CD4-positive, alpha-beta memory T cell (primary cell): ENCODE data around the gene CCSER2. TPM values are rescaled to one million over a fixed set of nuclear protein-coding genes. Genes with fewer than 3 reads are reported as not detected.

Experiments used
- CTCF ChIA-PET: fragments of 350-600 bp; sonication (Branson Sonifier 250); formaldehyde crosslinking; loops from one replicate; lab custom pipeline; 2021; ENCODE audit warnings: inconsistent platforms; ENCODE audit not compliant: partially characterized antibody; lab: Charles Lee
- POLR2A ChIA-PET: fragments of 350-600 bp; sonication (Branson Sonifier 250); formaldehyde crosslinking; loops from one replicate; lab custom pipeline; 2021; ENCODE audit not compliant: partially characterized antibody; lab: Charles Lee
- DNase-seq, 5 donors: peaks; one replicate each; pipeline versions ENCODE4 v3.0.0 to v3.0.0-alpha.2; 2020 to 2022; ENCODE audit warnings: mixed read lengths in 1 of 5
- H3K27ac ChIP-seq: one replicate; pipeline ENCODE4 v1.7.0; 2013; ENCODE audit warnings: low read depth, low read length
- H3K27me3 ChIP-seq: 2 replicates; pipeline ENCODE4 v1.7.0; 2013; ENCODE audit warnings: mild to moderate bottlenecking, low read length, moderate library complexity; ENCODE audit not compliant: insufficient read depth
- H3K36me3 ChIP-seq: 2 replicates; pipeline ENCODE4 v1.7.0; 2013; ENCODE audit warnings: mild to moderate bottlenecking, low read length, moderate library complexity; ENCODE audit not compliant: insufficient read depth
- H3K4me1 ChIP-seq: 2 replicates; pipeline ENCODE4 v1.7.0; 2013; ENCODE audit warnings: mild to moderate bottlenecking, low read length, moderate library complexity; ENCODE audit not compliant: insufficient read depth
- H3K4me3 ChIP-seq, 2 donors: one replicate each; pipeline ENCODE4 v1.7.0; 2013; ENCODE audit warnings: low read length in 2 of 2, mild to moderate bottlenecking in 1 of 2
- H3K9me3 ChIP-seq, 2 donors: one replicate each; pipeline ENCODE4 v1.7.0; 2013; ENCODE audit warnings: low read length in 2 of 2, control low read depth in 1 of 2; ENCODE audit not compliant: control insufficient read depth in 1 of 2
- H3K27ac Mint-ChIP-seq, 7 donors: one replicate each; pipeline ENCODE4 v1.8.0; 2020 to 2021; ENCODE audit warnings: mixed read lengths in 7 of 7, mild to moderate bottlenecking in 6 of 7, inconsistent platforms in 3 of 7, moderate library complexity in 3 of 7
- H3K27me3 Mint-ChIP-seq, 2 donors: one replicate each; pipeline ENCODE4 v1.8.0; 2020 to 2021; ENCODE audit warnings: mixed read lengths in 2 of 2
- H3K36me3 Mint-ChIP-seq, 2 donors: one replicate each; pipeline ENCODE4 v1.8.0; 2020 to 2021; ENCODE audit warnings: mixed read lengths in 2 of 2, inconsistent platforms in 1 of 2, mild to moderate bottlenecking in 1 of 2
- H3K4me1 Mint-ChIP-seq, 4 donors: one replicate each; pipeline ENCODE4 v1.8.0; 2020 to 2021; ENCODE audit warnings: mixed read lengths in 4 of 4, mild to moderate bottlenecking in 1 of 4
- H3K4me3 Mint-ChIP-seq, 8 donors: one replicate each; pipeline ENCODE4 v1.8.0; 2020 to 2021; ENCODE audit warnings: mixed read lengths in 8 of 8, mild to moderate bottlenecking in 7 of 8, moderate library complexity in 6 of 8, inconsistent platforms in 3 of 8
- H3K9me3 Mint-ChIP-seq, 8 donors: one replicate each; pipeline ENCODE4 v1.8.0; 2020 to 2021; ENCODE audit warnings: mixed read lengths in 8 of 8, mild to moderate bottlenecking in 5 of 8, inconsistent platforms in 3 of 8, moderate library complexity in 1 of 8
- intact Hi-C: fragments of 100-400 bp; cut with micrococcal nuclease; formaldehyde crosslinking; loops from one replicate; pipeline ENCODE4 v1.15.1; 2023
- polyA plus RNA-seq, 2 donors: library from polyadenylated mRNA; unstranded; fragments of 300-500 nt; fragmentation: Illumina TruSeq; gene quantifications; one replicate each; pipeline ENCODE4 v1.2.3, GENCODE V29; 2021
- total RNA-seq, 2 experiments: library from RNA; stranded (reverse); gene quantifications; one replicate each; pipeline ENCODE4 v1.2.3, GENCODE V29; 2021

The CCSER2 gene
- total and polyA plus RNA-seq, 4 experiments from 2014 or later, result 89.8 to 151 (median 119) TPM

- Histone ChIP-seq H3K27me3 (no peaks in the 10 kb centered on the region), H3K27ac (no peak overlapping the region), H3K36me3 (no peaks in the 10 kb centered on the region), H3K4me1 (peaks cover 7% of the 10 kb centered on the region), H3K4me3 (no peak overlapping the region), H3K9me3 (no peaks in the 10 kb centered on the region)
- Mint-ChIP-seq H3K27ac (peak overlapping the region in 1 of 7 donors; percentile 37), H3K4me3 (no peak overlapping the region), H3K27me3 (no peaks in the 10 kb centered on the region), H3K36me3 (peaks cover 44 to 49% of the 10 kb centered on the region in 2 donors), H3K4me1 (peaks cover 32 to 61% (median 44%) of the 10 kb centered on the region in 4 donors), H3K9me3 (peaks cover 0 to 3% (median 0%) of the 10 kb centered on the region in 8 donors)
- ChIA-PET CTCF (interaction anchor here (0.8 to 2.5 kb wide), 3 partner anchors 9 to 141 kb away, joined by 3 to 9 read pairs (median 3); no protein-coding TSS in a partner anchor), POLR2A (interaction anchor here (0.8 kb wide), 1 partner anchor 22 kb away, joined by 3 read pairs; no protein-coding TSS in a partner anchor)
- intact Hi-C loops, result no loop called here
- DNase-seq, result no peak
Measured at GRCh38 chr10:84395581-84395980, 67.2 kb downstream of the CCSER2 start.

GRCh38 chr10:84397735-84398144, 69.4 kb downstream of the CCSER2 start:
- no peaks in the 10 kb centered on the region for H3K27me3 Mint-ChIP-seq
- CTCF ChIA-PET, result interaction anchor here (0.9 to 2.5 kb wide), 5 partner anchors 32 to 142 kb away, joined by 3 to 9 read pairs (median 6); no protein-coding TSS in a partner anchor
- POLR2A ChIA-PET, result no interaction called here
- H3K36me3 ChIP-seq, result no peaks in the 10 kb centered on the region
- H3K27ac ChIP-seq, result no peak overlapping the region
- intact Hi-C loops, result loop anchor here (2.0 kb wide), 1 partner anchor 15 kb away; no protein-coding TSS in a partner anchor
- peaks cover 0 to 3% (median 0%) of the 10 kb centered on the region in 8 donors for H3K9me3 Mint-ChIP-seq
- peaks cover 42 to 49% of the 10 kb centered on the region in 2 donors for H3K36me3 Mint-ChIP-seq
- peaks cover 28 to 52% (median 41%) of the 10 kb centered on the region in 4 donors for H3K4me1 Mint-ChIP-seq
- H3K4me1 ChIP-seq, result peaks cover 6% of the 10 kb centered on the region
- DNase-seq, result no peak
- H3K27me3 ChIP-seq, result no peaks in the 10 kb centered on the region
- H3K4me3 Mint-ChIP-seq, result no peak overlapping the region
- peak overlapping the region in 2 of 7 donors; percentile 13 to 65 for H3K27ac Mint-ChIP-seq
- H3K4me3 ChIP-seq, result no peak overlapping the region
- no peaks in the 10 kb centered on the region for H3K9me3 ChIP-seq

GRCh38 chr10:84398696-84399095, 70.3 kb downstream of the CCSER2 start:
- Mint-ChIP-seq H3K9me3 (peaks cover 0 to 3% (median 0%) of the 10 kb centered on the region in 8 donors), H3K36me3 (peaks cover 41 to 49% of the 10 kb centered on the region in 2 donors), H3K27me3 (no peaks in the 10 kb centered on the region), H3K4me1 (peaks cover 23 to 43% (median 35%) of the 10 kb centered on the region in 4 donors), H3K4me3 (no peak overlapping the region), H3K27ac (no peak overlapping the region)
- Histone ChIP-seq H3K36me3 (no peaks in the 10 kb centered on the region), H3K4me1 (no peaks in the 10 kb centered on the region), H3K27ac (no peak overlapping the region), H3K9me3 (no peaks in the 10 kb centered on the region), H3K27me3 (no peaks in the 10 kb centered on the region), H3K4me3 (no peak overlapping the region)
- intact Hi-C loops, result loop anchor here (2.0 kb wide), 1 partner anchor 16 kb away; no protein-coding TSS in a partner anchor
- DNase-seq, result no peak
- CTCF ChIA-PET, result interaction anchor here (1.4 to 1.7 kb wide), 3 partner anchors 32 to 138 kb away, joined by 3 to 7 read pairs (median 7); no protein-coding TSS in a partner anchor
- POLR2A ChIA-PET, result no interaction called here

GRCh38 chr10:84401854-84402611, 73.6 kb downstream of the CCSER2 start:
- intact Hi-C loops, result no loop called here
- H3K36me3 ChIP-seq, result no peaks in the 10 kb centered on the region
- no peak overlapping the region for H3K27ac ChIP-seq
- no peaks in the 10 kb centered on the region for H3K4me1 ChIP-seq
- no peak for DNase-seq
- H3K36me3 Mint-ChIP-seq, result peaks cover 37 to 45% of the 10 kb centered on the region in 2 donors
- peak overlapping the region in 2 of 7 donors; percentile 14 to 37 for H3K27ac Mint-ChIP-seq
- H3K9me3 ChIP-seq, result no peaks in the 10 kb centered on the region
- ChIA-PET CTCF (no interaction called here), POLR2A (no interaction called here)
- H3K4me3 Mint-ChIP-seq, result peak overlapping the region in 1 of 8 donors; percentile 7
- H3K27me3 Mint-ChIP-seq, result no peaks in the 10 kb centered on the region
- no peak overlapping the region for H3K4me3 ChIP-seq
- peaks cover 0 to 3% (median 0%) of the 10 kb centered on the region in 8 donors for H3K9me3 Mint-ChIP-seq
- H3K27me3 ChIP-seq, result no peaks in the 10 kb centered on the region
- peaks cover 32 to 52% (median 49%) of the 10 kb centered on the region in 4 donors for H3K4me1 Mint-ChIP-seq

GRCh38 chr10:84404783-84405182, 76.4 kb downstream of the CCSER2 start:
- Mint-ChIP-seq H3K9me3 (peaks cover 0 to 3% (median 0%) of the 10 kb centered on the region in 8 donors), H3K4me3 (no peak overlapping the region), H3K27ac (peak overlapping the region in 1 of 7 donors; percentile 7), H3K27me3 (no peaks in the 10 kb centered on the region), H3K36me3 (peaks cover 30 to 37% of the 10 kb centered on the region in 2 donors), H3K4me1 (peaks cover 39 to 54% (median 52%) of the 10 kb centered on the region in 4 donors)
- H3K9me3 ChIP-seq, result no peaks in the 10 kb centered on the region
- intact Hi-C loops, result no loop called here
- H3K27ac ChIP-seq, result no peak overlapping the region
- ChIA-PET POLR2A (interaction anchor here (1.1 kb wide), 1 partner anchor 12 kb away, joined by 3 read pairs; no protein-coding TSS in a partner anchor), CTCF (interaction anchor here (2.2 to 2.3 kb wide), 2 partner anchors 25 to 52 kb away, joined by 5 to 7 read pairs; no protein-coding TSS in a partner anchor)
- no peaks in the 10 kb centered on the region for H3K4me1 ChIP-seq
- no peak overlapping the region for H3K4me3 ChIP-seq
- DNase-seq, result no peak
- H3K36me3 ChIP-seq, result no peaks in the 10 kb centered on the region
- H3K27me3 ChIP-seq, result no peaks in the 10 kb centered on the region

- Mint-ChIP-seq H3K4me1 (peaks cover 45 to 62% (median 57%) of the 10 kb centered on the region in 4 donors), H3K27me3 (no peaks in the 10 kb centered on the region), H3K36me3 (peaks cover 31 to 42% of the 10 kb centered on the region in 2 donors), H3K4me3 (no peak overlapping the region), H3K9me3 (peaks cover 0 to 5% (median 3%) of the 10 kb centered on the region in 8 donors), H3K27ac (peak overlapping the region in 2 of 7 donors; percentile 9 to 26)
- no peaks in the 10 kb centered on the region for H3K36me3 ChIP-seq
- no peak overlapping the region for H3K27ac ChIP-seq
- no peaks in the 10 kb centered on the region for H3K27me3 ChIP-seq
- H3K4me1 ChIP-seq, result no peaks in the 10 kb centered on the region
- intact Hi-C loops, result no loop called here
- no peaks in the 10 kb centered on the region for H3K9me3 ChIP-seq
- DNase-seq, result no peak
- H3K4me3 ChIP-seq, result no peak overlapping the region
- CTCF ChIA-PET, result interaction anchor here (2.3 kb wide), 1 partner anchor 25 kb away, joined by 5 read pairs; no protein-coding TSS in a partner anchor
- POLR2A ChIA-PET, result no interaction called here
Measured at GRCh38 chr10:84405662-84406061, 77.3 kb downstream of the CCSER2 start.

- peak overlapping the region in 1 of 7 donors; percentile 13 for H3K27ac Mint-ChIP-seq
- no peak overlapping the region for H3K27ac ChIP-seq
- no peak for DNase-seq
- no peaks in the 10 kb centered on the region for H3K36me3 ChIP-seq
- H3K27me3 ChIP-seq, result no peaks in the 10 kb centered on the region
- H3K9me3 Mint-ChIP-seq, result peaks cover 0 to 10% (median 9%) of the 10 kb centered on the region in 8 donors
- peaks cover 50 to 63% (median 55%) of the 10 kb centered on the region in 4 donors for H3K4me1 Mint-ChIP-seq
- CTCF ChIA-PET, result interaction anchor here (0.7 kb wide), 1 partner anchor 22 kb away, joined by 3 read pairs; no protein-coding TSS in a partner anchor
- peaks cover 31 to 45% of the 10 kb centered on the region in 2 donors for H3K36me3 Mint-ChIP-seq
- H3K4me1 ChIP-seq, result no peaks in the 10 kb centered on the region
- no peaks in the 10 kb centered on the region for H3K27me3 Mint-ChIP-seq
- no peak overlapping the region for H3K4me3 ChIP-seq
- POLR2A ChIA-PET, result no interaction called here
- H3K9me3 ChIP-seq, result no peaks in the 10 kb centered on the region
- no peak overlapping the region for H3K4me3 Mint-ChIP-seq
- intact Hi-C loops, result no loop called here
Measured at GRCh38 chr10:84406561-84406960, 78.2 kb downstream of the CCSER2 start.
